ENCODE results near the gene CUL3. TPM values are rescaled to one million over a fixed set of nuclear protein-coding genes. Genes with fewer than 3 reads are reported as not detected.
A peak's percentile ranks its signal among the peaks of the same experiment; 100 is the strongest.
"Not testable (repeated sequence)": the region's sequence is repeated elsewhere in the genome, so short reads cannot be mapped to it uniquely, and the experiment has no call there.

CUL3 gene
- total RNA-seq = 79.6 and 89.8 TPM in 2 replicates

GRCh38 chr2:224585211-224586088, at the start of gene CUL3:
TSS of gene CUL3 (minus strand) at chr2:224585363. CDS start at chr2:224585009, 354 bp downstream.
- H3K4me1 Mint-ChIP-seq (ENCODE audit: low read depth) = peaks cover 42% of the 10 kb centered on the region
- H3K27me3 Mint-ChIP-seq (ENCODE audit: low read depth) = no peaks in the 10 kb centered on the region
- no peaks in the 10 kb centered on the region for H3K9me3 Mint-ChIP-seq
- peak within 1 kb of the TSS; percentile 98 for H3K4me3 Mint-ChIP-seq (ENCODE audit: low read depth)
- H3K27ac Mint-ChIP-seq = peak within 1 kb of the TSS; percentile 90
- H3K36me3 Mint-ChIP-seq (ENCODE audit: low read depth) = peaks cover 27% of the 10 kb centered on the region
- intact Hi-C loops (cut with micrococcal nuclease) = loop anchor here (1.0 to 10.0 kb wide), 7 partner anchors 15 to 628 kb away; partner anchors contain the start of genes FAM124B, MRPL44 and SERPINE2
- DNase-seq (ENCODE audit: low spot score) = peak; percentile 98

GRCh38 chr2:224630659-224631550, 45.7 kb upstream of the CUL3 start:
- Mint-ChIP-seq H3K4me1 (ENCODE audit: low read depth) (no peaks in the 10 kb centered on the region), H3K9me3 (no peaks in the 10 kb centered on the region), H3K27ac (no peak overlapping the region), H3K4me3 (ENCODE audit: low read depth) (no peak overlapping the region), H3K27me3 (ENCODE audit: low read depth) (no peaks in the 10 kb centered on the region), H3K36me3 (ENCODE audit: low read depth) (no peaks in the 10 kb centered on the region)
- no peak for DNase-seq (ENCODE audit: low spot score)
- intact Hi-C loops (cut with micrococcal nuclease) = no loop called here

GRCh38 chr2:224628416-224628815, 43.3 kb upstream of the CUL3 start:
- DNase-seq (ENCODE audit: low spot score) = no peak
- Mint-ChIP-seq H3K27me3 (ENCODE audit: low read depth) (no peaks in the 10 kb centered on the region), H3K27ac (no peak overlapping the region), H3K4me3 (ENCODE audit: low read depth) (no peak overlapping the region), H3K9me3 (peaks cover 3% of the 10 kb centered on the region), H3K36me3 (ENCODE audit: low read depth) (no peaks in the 10 kb centered on the region), H3K4me1 (ENCODE audit: low read depth) (no peaks in the 10 kb centered on the region)
- intact Hi-C loops (cut with micrococcal nuclease) = no loop called here

- no peak overlapping the region for H3K4me3 Mint-ChIP-seq (ENCODE audit: low read depth)
- no peaks in the 10 kb centered on the region for H3K27me3 Mint-ChIP-seq (ENCODE audit: low read depth)
- no peaks in the 10 kb centered on the region for H3K4me1 Mint-ChIP-seq (ENCODE audit: low read depth)
- no peak for DNase-seq (ENCODE audit: low spot score)
- no peaks in the 10 kb centered on the region for H3K36me3 Mint-ChIP-seq (ENCODE audit: low read depth)
- H3K9me3 Mint-ChIP-seq = peaks cover 4% of the 10 kb centered on the region
- H3K27ac Mint-ChIP-seq = no peak overlapping the region
- intact Hi-C loops (cut with micrococcal nuclease) = no loop called here
These were observed 41.6 kb upstream of the CUL3 start for GRCh38 chr2:224626735-224627134.

- peaks cover 2% of the 10 kb centered on the region for H3K27me3 Mint-ChIP-seq (ENCODE audit: low read depth)
- H3K27ac Mint-ChIP-seq = no peak overlapping the region
- no peak for DNase-seq (ENCODE audit: low spot score)
- intact Hi-C loops (cut with micrococcal nuclease) = no loop called here
- no peaks in the 10 kb centered on the region for H3K9me3 Mint-ChIP-seq
- no peaks in the 10 kb centered on the region for H3K36me3 Mint-ChIP-seq (ENCODE audit: low read depth)
- no peaks in the 10 kb centered on the region for H3K4me1 Mint-ChIP-seq (ENCODE audit: low read depth)
- no peak overlapping the region for H3K4me3 Mint-ChIP-seq (ENCODE audit: low read depth)
These were observed 28.6 kb upstream of the CUL3 start for GRCh38 chr2:224613543-224614286.

GRCh38 chr2:224612578-224612977, 27.4 kb upstream of the CUL3 start:
- H3K4me1 Mint-ChIP-seq (ENCODE audit: low read depth) = no peaks in the 10 kb centered on the region
- no peaks in the 10 kb centered on the region for H3K36me3 Mint-ChIP-seq (ENCODE audit: low read depth)
- H3K9me3 Mint-ChIP-seq = no peaks in the 10 kb centered on the region
- H3K4me3 Mint-ChIP-seq (ENCODE audit: low read depth) = no peak overlapping the region
- H3K27me3 Mint-ChIP-seq (ENCODE audit: low read depth) = peaks cover 5% of the 10 kb centered on the region
- intact Hi-C loops (cut with micrococcal nuclease) = no loop called here
- no peak overlapping the region for H3K27ac Mint-ChIP-seq
- no peak for DNase-seq (ENCODE audit: low spot score)

- no peak overlapping the region for H3K4me3 Mint-ChIP-seq (ENCODE audit: low read depth)
- H3K4me1 Mint-ChIP-seq (ENCODE audit: low read depth) = no peaks in the 10 kb centered on the region
- H3K27ac Mint-ChIP-seq = no peak overlapping the region
- DNase-seq (ENCODE audit: low spot score) = no peak
- peaks cover 10% of the 10 kb centered on the region for H3K27me3 Mint-ChIP-seq (ENCODE audit: low read depth)
- intact Hi-C loops (cut with micrococcal nuclease) = no loop called here
- H3K9me3 Mint-ChIP-seq = no peaks in the 10 kb centered on the region
- H3K36me3 Mint-ChIP-seq (ENCODE audit: low read depth) = no peaks in the 10 kb centered on the region
These were observed 26.8 kb upstream of the CUL3 start for GRCh38 chr2:224611938-224612337.

- Mint-ChIP-seq H3K27me3 (ENCODE audit: low read depth) (peaks cover 12% of the 10 kb centered on the region), H3K4me1 (ENCODE audit: low read depth) (peaks cover 4% of the 10 kb centered on the region), H3K27ac (no peak overlapping the region), H3K9me3 (no peaks in the 10 kb centered on the region), H3K36me3 (ENCODE audit: low read depth) (no peaks in the 10 kb centered on the region), H3K4me3 (ENCODE audit: low read depth) (no peak overlapping the region)
- intact Hi-C loops (cut with micrococcal nuclease) = no loop called here
- DNase-seq (ENCODE audit: low spot score) = no peak
These were observed 22.9 kb upstream of the CUL3 start for GRCh38 chr2:224608104-224608503.

- H3K9me3 Mint-ChIP-seq; intact Hi-C loops (cut with micrococcal nuclease); H3K36me3 Mint-ChIP-seq (ENCODE audit: low read depth); DNase-seq (ENCODE audit: low spot score); H3K4me3 Mint-ChIP-seq (ENCODE audit: low read depth); H3K27ac Mint-ChIP-seq: not testable (repeated sequence)
- Mint-ChIP-seq H3K27me3 (ENCODE audit: low read depth) (peaks cover 15% of the 10 kb centered on the region), H3K4me1 (ENCODE audit: low read depth) (peaks cover 13% of the 10 kb centered on the region)
These were observed 18.8 kb upstream of the CUL3 start for GRCh38 chr2:224603746-224604500.

- not testable (repeated sequence) for H3K27ac Mint-ChIP-seq; DNase-seq (ENCODE audit: low spot score)
These were observed 17.7 kb upstream of the CUL3 start for GRCh38 chr2:224602778-224603375.

GRCh38 chr2:224601923-224602322, 16.8 kb upstream of the CUL3 start:
- H3K36me3 Mint-ChIP-seq (ENCODE audit: low read depth) = no peaks in the 10 kb centered on the region

More at GRCh38 chr2:224602778-224603375, 17.7 kb upstream of the CUL3 start:
- Mint-ChIP-seq H3K4me3 (ENCODE audit: low read depth) (peak overlapping the region; percentile 63), H3K27me3 (ENCODE audit: low read depth) (peaks cover 12% of the 10 kb centered on the region), H3K4me1 (ENCODE audit: low read depth) (peaks cover 13% of the 10 kb centered on the region)
- intact Hi-C loops (cut with micrococcal nuclease); H3K36me3 Mint-ChIP-seq (ENCODE audit: low read depth); H3K9me3 Mint-ChIP-seq: not testable (repeated sequence)

More at GRCh38 chr2:224601923-224602322, 16.8 kb upstream of the CUL3 start:
- Mint-ChIP-seq H3K9me3 (no peaks in the 10 kb centered on the region), H3K27ac (no peak overlapping the region), H3K4me3 (ENCODE audit: low read depth) (no peak overlapping the region), H3K4me1 (ENCODE audit: low read depth) (peaks cover 13% of the 10 kb centered on the region), H3K27me3 (ENCODE audit: low read depth) (peaks cover 7% of the 10 kb centered on the region)
- intact Hi-C loops (cut with micrococcal nuclease) = no loop called here
- DNase-seq (ENCODE audit: low spot score) = no peak
